GM18505 (cell line): Measurements from ENCODE around the gene PPP1R1C.

Experiments
- ATAC-seq: cut with Tn5 transposase; IDR thresholded peaks from one replicate; pipeline ENCODE4 v1.9.1; 2021; ENCODE audit not compliant: unreplicated experiment
- POLR2A ChIP-seq: IDR thresholded peaks from 4 replicates; pipeline ENCODE4 v1.6.1; 2011; ENCODE audit warnings: borderline replicate concordance; ENCODE audit not compliant: insufficient read depth, insufficient read length; ENCODE audit errors: extremely low read depth

Gene PPP1R1C

DNA sequence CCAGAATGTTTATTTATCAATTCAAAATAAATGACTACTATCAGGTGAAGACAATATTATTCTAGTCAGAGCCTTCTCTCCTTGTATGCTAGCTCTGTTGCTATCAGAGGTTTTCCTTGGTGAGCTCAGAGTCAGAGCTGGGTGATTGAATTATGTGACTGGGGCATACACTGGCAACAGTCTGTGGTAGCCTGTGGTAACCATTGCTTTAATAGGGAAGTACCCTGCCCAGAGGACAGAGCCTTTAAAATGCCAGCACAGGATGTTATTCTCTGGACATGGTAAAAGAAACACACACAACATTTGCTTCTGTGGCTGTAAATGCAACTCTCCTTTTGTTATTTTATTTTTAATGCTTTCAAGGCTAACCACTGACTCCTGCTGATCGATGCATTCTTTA lies 124.7 kb downstream of the PPP1R1C start:
- ATAC-seq, result no peak
- no peak for TF ChIP-seq POLR2A

DNA sequence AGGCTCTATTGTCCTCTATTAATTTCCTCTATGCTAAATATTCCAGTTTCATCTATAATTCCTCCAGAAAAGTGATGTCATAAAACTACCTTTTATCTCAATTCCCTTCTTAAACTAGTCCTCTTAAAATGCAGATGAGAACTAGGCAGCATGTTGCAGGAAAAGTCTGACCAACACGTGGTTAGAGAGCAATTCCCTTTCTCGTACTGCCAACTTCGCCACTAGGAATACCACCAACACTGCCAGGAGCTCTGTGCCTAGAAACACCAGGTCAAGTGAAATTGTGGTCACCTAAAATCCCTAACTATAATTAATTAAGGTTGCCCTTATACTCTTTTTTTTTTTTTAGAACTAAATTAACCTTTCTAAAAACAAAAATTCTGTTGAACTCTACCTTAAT lies 127.7 kb downstream of the PPP1R1C start:
- no peak for TF ChIP-seq POLR2A
- no peak for ATAC-seq

DNA sequence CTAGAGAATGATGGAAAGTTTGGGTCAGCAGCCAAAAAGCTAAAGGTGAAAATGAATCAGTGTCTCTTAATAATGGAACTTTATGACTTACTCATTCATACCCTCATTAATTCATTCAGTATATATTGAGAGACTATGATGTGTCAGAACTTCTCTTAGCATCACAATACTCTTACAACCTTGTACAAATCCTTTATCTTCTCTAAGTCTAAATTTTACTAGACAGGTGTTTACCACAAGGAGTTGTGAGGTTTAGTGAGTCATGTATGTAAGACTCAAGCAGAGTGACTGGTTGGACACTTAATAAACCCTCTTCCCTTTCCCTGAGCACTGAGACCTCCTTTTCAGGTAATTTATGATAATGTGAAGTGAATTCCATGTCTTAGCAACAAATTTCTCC lies 129.6 kb downstream of the PPP1R1C start:
- ATAC-seq, result no peak

DNA sequence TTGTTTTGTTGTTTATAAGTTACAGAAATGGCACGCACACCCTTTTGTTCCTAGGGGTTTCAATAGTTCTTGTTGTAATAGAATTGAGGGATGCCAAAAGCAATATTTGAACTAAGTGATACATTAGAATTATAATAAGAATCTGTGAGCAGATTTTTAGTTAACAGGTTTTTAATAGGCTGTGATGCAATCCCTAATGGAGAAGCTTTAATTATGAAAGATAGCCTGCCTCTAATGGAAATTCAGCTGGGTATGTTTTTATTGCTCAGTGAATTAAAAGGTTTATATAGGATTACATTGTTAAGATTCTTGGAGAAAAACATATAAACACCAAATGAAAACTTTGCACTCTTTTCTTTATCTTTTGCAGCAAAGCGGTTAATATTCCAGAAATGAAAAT lies 131.1 kb downstream of the PPP1R1C start:
- no peak for TF ChIP-seq POLR2A
- ATAC-seq, result no peak

More for the DNA sequence above, 129.6 kb downstream of the PPP1R1C start:
- no peak for TF ChIP-seq POLR2A

DNA sequence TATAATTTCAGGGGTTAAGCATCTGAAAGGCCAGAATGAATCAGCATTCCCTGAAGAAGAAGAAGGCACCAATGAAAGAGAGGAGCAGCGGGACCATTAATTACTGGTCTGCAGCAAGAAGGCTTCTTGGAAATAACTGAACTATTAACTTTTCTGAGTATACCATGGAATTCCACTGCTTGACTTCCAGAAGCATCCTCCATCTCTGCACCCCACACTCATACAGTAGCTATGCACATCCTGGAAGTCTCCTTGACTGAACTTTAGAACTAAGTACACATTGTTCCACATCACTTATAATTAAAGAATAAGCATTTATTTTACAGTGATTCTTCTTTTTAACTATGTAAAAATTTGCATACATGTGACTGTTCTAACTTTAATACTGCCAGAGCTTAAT lies 131.5 kb downstream of the PPP1R1C start:
- TF ChIP-seq POLR2A, result no peak
- ATAC-seq, result no peak

DNA sequence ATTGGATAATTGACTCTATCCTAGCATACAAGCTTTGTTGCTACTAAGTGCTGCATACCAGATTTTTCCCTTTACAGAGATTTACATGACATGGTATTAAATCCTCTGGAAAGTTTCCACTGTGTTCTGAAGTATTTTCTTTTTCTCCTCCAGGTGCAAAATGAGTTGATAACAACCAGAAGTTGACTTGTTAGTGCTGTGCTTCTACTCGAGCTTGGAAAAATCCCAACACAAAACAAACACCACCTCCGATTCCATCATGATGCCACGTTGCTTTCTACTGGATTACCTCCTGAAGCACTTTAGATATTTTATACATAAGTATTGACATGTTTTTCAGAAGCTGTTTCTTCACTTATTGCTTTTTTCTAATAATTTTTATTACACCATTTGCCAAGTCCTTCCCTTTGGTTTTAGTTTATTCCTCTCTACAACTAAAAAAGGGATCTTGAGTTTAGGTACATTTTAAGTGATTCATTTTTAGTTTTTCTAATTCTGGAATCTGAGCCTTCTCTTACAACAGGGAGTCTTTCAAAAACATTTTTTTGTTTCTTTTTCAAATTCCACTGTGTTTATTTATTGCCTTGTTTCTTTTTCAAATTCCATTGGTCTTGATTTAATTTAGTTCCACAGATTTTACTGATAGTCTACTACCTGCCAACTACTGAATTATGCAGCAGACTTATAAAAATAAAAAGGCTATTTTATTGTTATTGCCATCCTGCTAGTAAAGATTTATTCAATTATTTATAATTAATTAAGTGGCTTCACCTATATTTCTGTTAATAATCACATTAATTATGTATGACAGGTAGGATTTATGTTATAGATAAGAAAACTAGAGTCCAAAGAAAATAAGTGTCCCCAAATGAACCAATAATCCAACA lies 143.4 kb downstream of the PPP1R1C start:
- no peak for ATAC-seq
- no peak for TF ChIP-seq POLR2A

DNA sequence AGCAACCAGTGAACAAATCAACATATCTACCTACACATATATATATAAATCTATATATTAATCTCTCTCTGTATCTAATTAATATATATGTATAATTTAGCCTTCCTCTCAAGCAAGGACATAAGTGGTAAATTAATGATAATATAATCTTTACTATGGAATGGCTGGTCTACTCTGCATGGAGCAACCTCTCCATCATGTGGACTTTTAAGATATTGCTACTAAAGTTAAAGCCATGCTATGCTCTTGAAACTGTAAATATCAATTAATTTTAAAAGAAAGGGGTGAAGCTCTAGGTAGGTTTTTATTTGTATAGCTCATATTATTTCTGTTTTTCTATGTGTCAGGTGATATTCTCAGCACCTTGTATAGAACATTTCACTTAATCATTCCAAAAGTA lies 147.0 kb downstream of the PPP1R1C start:
- no peak for ATAC-seq
- no peak for TF ChIP-seq POLR2A

DNA sequence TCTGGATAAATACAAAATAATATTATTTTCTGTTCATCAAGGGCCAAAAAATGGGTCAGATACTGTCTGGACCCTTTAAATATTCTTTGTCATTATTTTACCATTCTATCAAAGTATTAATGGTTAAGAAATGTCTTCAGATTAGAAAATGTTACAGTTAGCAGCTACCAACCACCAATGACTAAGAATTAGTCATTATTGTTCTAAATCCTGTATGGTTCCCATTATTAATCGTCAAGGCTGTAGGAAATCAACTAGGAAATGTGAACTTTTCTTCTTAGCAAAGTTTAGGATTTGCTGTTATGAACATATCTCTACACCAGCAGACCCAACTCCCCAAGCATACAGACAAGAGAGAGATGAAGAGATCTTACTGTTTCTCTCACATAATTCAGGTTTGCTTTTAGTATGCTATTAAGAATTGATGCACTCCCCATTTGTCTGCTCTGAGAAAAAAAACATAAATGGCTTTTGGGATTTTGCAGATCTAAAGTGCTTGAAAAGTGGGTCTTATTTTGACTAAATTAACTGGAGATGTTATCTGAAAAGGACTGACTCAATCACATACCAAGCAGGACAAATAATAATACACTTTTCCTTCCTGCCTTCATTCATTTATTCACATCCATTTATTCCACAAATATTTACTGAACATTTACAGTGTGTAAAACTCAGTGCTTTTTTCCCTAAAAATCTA lies 147.7 kb downstream of the PPP1R1C start:
- no peak for ATAC-seq
- TF ChIP-seq POLR2A, result no peak

DNA sequence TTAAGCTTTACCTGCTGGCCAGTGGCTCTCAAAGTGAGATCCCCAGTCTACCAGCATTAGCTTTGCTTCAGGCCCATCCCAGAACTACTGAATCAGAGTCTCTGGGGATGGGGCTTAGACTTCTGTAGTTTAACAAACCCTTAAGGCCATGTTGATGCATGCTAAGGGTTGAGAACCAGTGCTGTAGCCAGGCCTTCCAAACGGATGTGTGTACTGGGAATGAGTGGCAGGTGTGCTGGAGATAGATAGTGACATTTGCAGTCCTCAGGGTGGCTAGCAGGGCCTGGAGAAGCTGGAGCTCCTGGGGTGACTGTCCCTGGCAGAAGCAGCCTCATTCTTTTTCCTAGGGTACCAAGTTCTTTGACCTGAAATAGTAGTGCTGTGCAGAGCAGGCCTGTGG lies 148.5 kb downstream of the PPP1R1C start:
- TF ChIP-seq POLR2A, result no peak
- no peak for ATAC-seq

DNA sequence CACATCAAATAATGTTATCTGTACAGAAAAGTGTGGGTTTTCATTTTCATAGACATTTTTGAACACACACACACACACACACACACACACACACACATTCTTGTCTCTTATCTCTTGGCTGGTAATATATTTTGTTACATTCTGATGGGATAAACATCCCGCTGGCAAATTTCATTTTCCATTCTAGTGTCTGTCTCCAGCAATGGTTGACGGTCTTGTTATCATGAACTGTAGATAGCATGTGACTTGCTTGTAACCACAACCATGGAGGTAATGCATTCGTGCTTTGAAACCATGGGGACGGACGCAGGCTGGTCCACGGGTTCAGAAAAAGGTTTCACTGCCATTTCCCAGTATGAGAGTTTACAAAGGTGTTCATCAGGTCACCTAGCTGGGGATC lies 156.4 kb downstream of the PPP1R1C start:
- no peak for ATAC-seq
- TF ChIP-seq POLR2A, result no peak

DNA sequence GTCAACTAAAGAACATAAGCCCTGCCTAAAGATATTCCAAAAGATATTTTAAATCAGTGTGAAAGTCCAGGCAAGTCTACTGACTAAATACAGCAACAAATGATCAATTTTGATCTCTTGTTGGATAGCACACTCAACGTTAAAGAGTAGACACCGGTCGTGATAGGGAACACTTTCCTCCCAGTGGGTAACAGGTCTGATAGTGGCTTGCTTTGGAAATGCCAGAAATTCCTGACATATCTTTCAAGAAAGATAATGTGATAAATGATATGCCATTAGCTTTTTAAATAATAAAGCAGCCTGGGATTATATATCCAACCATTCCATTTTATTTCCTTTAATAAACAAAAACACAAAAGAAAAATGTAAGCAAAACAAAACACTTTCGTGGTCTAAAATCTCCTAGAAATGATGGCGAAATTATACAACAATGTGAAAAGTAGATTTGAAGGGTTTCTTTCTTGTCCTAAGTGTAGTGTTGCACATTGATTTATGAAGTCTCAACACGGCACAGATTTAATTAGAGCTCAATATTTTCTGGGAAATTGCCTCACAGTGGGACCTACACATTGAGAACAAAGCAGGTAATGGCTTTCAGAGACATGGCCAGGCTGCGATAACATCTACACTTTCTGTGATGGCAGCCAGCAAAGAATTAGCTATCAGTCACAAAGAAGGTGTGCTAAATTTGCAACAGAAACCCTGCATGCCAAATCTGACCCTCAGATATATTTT lies 158.6 kb downstream of the PPP1R1C start:
- ATAC-seq, result no peak
- no peak for TF ChIP-seq POLR2A

DNA sequence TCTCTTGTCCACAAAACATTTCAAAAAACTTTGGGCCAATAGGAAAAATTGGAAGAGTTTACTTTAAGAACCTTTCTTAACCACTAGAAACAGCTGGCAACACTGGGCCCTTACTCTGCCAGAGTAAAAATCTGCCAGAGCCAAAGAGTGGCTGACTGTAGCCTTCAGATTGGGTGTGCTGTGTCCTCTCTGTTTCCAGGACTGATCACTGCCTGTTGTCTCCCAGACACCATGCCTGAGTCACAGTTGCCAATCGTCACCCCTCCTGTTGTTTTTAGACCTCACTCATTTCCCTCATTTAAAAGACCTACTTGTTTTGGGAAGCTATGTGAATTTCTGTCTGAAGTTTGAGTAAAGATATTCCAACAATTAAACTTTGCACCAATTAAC lies 159.1 kb downstream of the PPP1R1C start:
- no peak for ATAC-seq

DNA sequence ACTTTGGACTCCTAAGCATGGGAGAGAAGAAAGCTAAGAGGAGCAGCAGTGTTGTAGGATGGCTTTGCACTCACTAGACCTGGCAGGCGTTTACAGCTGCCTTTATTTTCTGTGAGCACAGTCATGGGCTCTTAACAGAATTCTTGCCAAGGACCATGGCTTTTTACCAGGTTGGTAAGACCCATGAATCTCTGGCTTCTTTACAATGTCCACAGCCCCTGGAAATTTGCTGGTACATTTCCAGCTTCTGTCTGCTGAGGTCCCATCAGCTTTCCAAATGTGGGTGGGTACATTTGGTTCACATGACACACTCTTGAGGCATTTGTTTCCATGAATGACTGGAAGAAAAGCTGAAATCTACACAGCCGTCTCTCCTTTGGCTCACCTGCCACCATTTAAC lies 162.7 kb downstream of the PPP1R1C start:
- TF ChIP-seq POLR2A, result no peak
- no peak for ATAC-seq

More for the DNA sequence above, 159.1 kb downstream of the PPP1R1C start:
- TF ChIP-seq POLR2A, result no peak
